Effector CD8-positive, alpha-beta T cell (primary cell): Measurements from ENCODE around the gene ANXA6.

Experiments
- DNase-seq: peaks from one replicate; lab custom pipeline; 2025; lab: John Stamatoyannopoulos, UW

ANXA6 gene

GRCh38 chr5:151100681-151101080, 56.9 kb downstream of the ANXA6 start:
- DNase-seq: no peak

GRCh38 chr5:151098768-151099121, 58.8 kb downstream of the ANXA6 start:
- DNase-seq: no peak

- no peak for DNase-seq
Observed at GRCh38 chr5:151097820-151098767, 59.5 kb downstream of the ANXA6 start.

- DNase-seq: no peak
Observed at GRCh38 chr5:151097061-151097460, 60.5 kb downstream of the ANXA6 start.

GRCh38 chr5:151096001-151096373, 61.6 kb downstream of the ANXA6 start:
- no peak for DNase-seq

GRCh38 chr5:151095341-151096000, 62.1 kb downstream of the ANXA6 start:
- DNase-seq: no peak

- no peak for DNase-seq
Observed at GRCh38 chr5:151094852-151095245, 62.7 kb downstream of the ANXA6 start.

GRCh38 chr5:151094030-151094851, 63.3 kb downstream of the ANXA6 start:
- peak; percentile 6 for DNase-seq

GRCh38 chr5:151093476-151093889, 64.1 kb downstream of the ANXA6 start:
- no peak for DNase-seq

- DNase-seq: no peak
Observed at GRCh38 chr5:151092762-151093161, 64.8 kb downstream of the ANXA6 start.

GRCh38 chr5:151089726-151090125, 67.9 kb downstream of the ANXA6 start:
- no peak for DNase-seq

- DNase-seq: no peak
Observed at GRCh38 chr5:151088986-151089385, 68.6 kb downstream of the ANXA6 start.

- no peak for DNase-seq
Observed at GRCh38 chr5:151087486-151087885, 70.1 kb downstream of the ANXA6 start.

- no peak for DNase-seq
Observed at GRCh38 chr5:151086905-151087360, 70.6 kb downstream of the ANXA6 start.

GRCh38 chr5:151086192-151086869, 71.2 kb downstream of the ANXA6 start:
- no peak for DNase-seq

- DNase-seq: no peak
Observed at GRCh38 chr5:151085517-151086041, 72.0 kb downstream of the ANXA6 start.

- DNase-seq: no peak
Observed at GRCh38 chr5:151084363-151084762, 73.2 kb downstream of the ANXA6 start.

GRCh38 chr5:151083081-151083676, 74.4 kb downstream of the ANXA6 start:
- peak; percentile 20 for DNase-seq

GRCh38 chr5:151082282-151082902, 75.2 kb downstream of the ANXA6 start:
- DNase-seq: no peak

- DNase-seq: no peak
Observed at GRCh38 chr5:151081431-151082281, 75.9 kb downstream of the ANXA6 start.
